ENCODE measurements around the gene TOM1L2.
A peak's percentile ranks its signal among the peaks of the same experiment; 100 is the strongest.
"Not testable (repeated sequence)": the region's sequence is repeated elsewhere in the genome, so short reads cannot be mapped to it uniquely, and the experiment has no call there.

TOM1L2 gene

GRCh38 chr17:17942846-17943245 lies 29.4 kb downstream of the TOM1L2 start:
- DNase-seq: no peak

GRCh38 chr17:17941015-17941414 lies 31.2 kb downstream of the TOM1L2 start:
- no peak for DNase-seq

GRCh38 chr17:17940441-17940911 lies 31.7 kb downstream of the TOM1L2 start:
- peak; percentile 89 for DNase-seq

GRCh38 chr17:17939941-17940340 lies 32.3 kb downstream of the TOM1L2 start:
- not testable (repeated sequence) for DNase-seq

- no peak for DNase-seq
These were observed 33.7 kb downstream of the TOM1L2 start for GRCh38 chr17:17938388-17939107.

- no peak for DNase-seq
These were observed 34.2 kb downstream of the TOM1L2 start for GRCh38 chr17:17937958-17938357.

- DNase-seq: no peak
These were observed 34.9 kb downstream of the TOM1L2 start for GRCh38 chr17:17937201-17937853.

- DNase-seq: peak; percentile 94
These were observed 36.6 kb downstream of the TOM1L2 start for GRCh38 chr17:17935321-17936271.

- DNase-seq: no peak
These were observed 37.4 kb downstream of the TOM1L2 start for GRCh38 chr17:17934806-17935205.

GRCh38 chr17:17934214-17934613 lies 38.0 kb downstream of the TOM1L2 start:
- DNase-seq: no peak

- peak; percentile 71 for DNase-seq
These were observed 38.4 kb downstream of the TOM1L2 start for GRCh38 chr17:17933775-17934174.

- DNase-seq: no peak
These were observed 41.0 kb downstream of the TOM1L2 start for GRCh38 chr17:17931159-17931558.

- no peak for DNase-seq
These were observed 41.5 kb downstream of the TOM1L2 start for GRCh38 chr17:17930674-17931073.

GRCh38 chr17:17929655-17930380 lies 42.4 kb downstream of the TOM1L2 start:
- no peak for DNase-seq

GRCh38 chr17:17928398-17929287 lies 43.6 kb downstream of the TOM1L2 start:
- DNase-seq: no peak

GRCh38 chr17:17926840-17927449 lies 45.3 kb downstream of the TOM1L2 start:
- DNase-seq: no peak

GRCh38 chr17:17926036-17926435 lies 46.2 kb downstream of the TOM1L2 start:
- no peak for DNase-seq

GRCh38 chr17:17924857-17925250 lies 47.3 kb downstream of the TOM1L2 start:
- no peak for DNase-seq

- peak; percentile 75 for DNase-seq
These were observed 47.9 kb downstream of the TOM1L2 start for GRCh38 chr17:17924131-17924856.

GRCh38 chr17:17922070-17922614 lies 50.1 kb downstream of the TOM1L2 start:
- no peak for DNase-seq
